Activated gamma-delta T cell (primary cell): ENCODE measurements around the gene GRIA1.

ENCODE experiments used
- DNase-seq: peaks from one replicate; lab custom pipeline; 2025; lab: John Stamatoyannopoulos, UW

GRIA1 gene

DNA sequence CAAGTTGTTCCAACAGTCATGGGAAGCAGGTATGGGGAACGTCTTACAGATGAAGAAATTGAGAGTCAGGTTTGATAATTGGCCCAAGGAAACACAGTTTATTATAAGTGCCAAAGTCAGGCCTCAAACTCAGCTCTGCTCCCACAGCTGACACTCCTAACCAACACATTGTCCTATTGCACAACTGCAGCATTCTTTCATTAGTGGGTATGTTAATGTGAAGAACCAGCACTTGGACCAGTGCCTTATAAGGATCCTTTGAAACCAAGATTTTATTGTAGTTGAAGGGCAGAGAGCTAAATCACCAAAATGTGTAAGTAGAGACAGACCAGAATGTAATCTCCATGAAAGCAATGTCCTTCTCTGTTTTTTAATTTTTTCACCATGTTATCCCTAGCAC lies 56.1 kb downstream of the GRIA1 start:
- no peak for DNase-seq

DNA sequence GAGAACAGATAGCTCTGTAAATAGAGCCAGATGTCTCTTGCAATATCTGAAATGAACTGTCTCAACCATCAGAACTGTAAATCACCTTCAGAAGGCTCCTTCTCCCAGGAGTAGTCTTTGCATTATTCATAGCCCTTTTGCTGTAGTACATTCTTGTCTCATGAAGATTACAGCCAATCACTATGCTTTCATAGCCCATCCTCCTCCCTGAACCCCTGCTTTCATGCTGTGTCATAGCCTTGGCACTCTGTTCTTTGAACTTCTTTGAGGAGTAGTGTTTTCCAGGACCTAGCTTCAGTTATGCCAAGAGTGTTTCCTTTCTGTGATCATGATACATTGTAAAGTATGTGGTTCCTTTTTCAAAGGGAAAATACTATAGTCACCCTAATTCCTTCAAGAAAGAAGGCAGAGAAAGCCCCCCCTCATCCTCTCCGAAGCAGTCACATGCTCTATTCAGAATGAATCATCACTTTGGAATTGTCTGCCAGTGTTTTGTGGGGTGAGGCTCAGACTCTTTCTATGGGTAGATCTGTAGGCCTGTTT lies 61.1 kb downstream of the GRIA1 start:
- DNase-seq, result no peak

DNA sequence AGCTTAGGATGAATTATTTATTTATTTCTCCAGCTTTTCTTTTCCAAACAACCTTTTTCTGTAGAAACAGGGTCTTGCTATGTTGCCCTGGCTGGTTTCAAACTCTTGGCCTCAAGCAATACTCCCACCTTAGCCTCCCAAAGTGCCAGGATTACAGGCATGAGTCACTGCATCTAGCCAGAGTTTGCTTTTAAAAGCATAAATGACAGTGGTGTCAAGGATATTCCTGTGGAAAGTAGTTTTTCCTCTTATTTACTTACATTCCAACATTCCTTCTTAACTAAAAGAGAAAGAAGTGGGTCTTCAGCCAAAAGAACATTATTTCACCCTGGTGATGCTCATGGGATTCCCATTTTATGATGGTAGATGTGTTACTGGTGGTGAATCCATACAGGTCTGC lies 62.4 kb downstream of the GRIA1 start:
- no peak for DNase-seq

DNA sequence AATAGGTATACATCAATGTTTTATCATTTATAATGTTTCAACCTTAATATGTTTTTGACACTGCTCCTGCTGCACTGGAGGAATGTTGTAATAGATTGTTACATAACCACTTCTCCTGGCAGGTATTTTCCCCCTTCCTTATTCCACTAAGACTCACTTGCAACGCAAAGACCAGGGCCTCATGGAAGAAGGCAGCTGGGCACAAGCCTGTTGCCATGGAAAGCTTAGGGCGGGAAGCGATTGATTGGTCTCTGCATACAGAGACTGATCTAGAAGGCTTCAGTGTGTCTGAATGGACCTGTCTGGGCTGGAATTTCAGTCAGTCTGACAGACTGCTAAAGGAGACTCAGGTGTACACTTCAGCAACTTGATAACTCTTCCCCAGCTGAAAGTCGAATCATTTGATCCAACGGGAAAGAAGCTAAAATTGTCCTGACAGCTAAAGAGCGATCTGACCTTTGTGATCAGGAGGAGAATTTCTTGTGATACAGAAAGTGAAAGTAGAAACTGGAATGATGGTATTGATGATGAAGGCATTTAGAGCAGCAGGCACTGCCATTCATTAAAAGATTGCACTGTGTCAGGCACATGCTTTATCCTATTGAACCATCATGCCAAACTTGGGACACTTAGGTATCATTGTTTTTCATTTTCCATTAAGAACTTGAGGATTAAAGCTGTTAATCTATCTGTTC lies 65.1 kb downstream of the GRIA1 start:
- no peak for DNase-seq

DNA sequence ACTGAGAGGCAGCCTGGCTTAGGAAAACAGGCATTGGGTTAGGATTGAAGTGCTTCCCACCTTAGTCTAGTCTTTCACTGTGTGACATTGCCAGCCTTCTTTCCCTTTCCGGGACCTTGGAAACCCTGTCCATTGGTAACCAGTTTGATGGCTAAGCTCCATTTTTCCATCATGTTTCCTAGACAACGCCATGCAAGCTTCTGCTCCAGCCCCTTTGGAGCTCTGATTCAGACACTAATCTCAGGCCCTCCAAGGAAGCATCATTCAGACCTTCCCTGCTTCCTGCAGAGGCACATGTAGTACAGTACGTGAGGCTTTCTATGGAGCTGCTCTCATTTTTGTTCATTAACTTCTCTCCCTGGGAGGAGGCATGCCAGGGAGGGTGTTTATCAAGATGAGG lies 68.5 kb downstream of the GRIA1 start:
- DNase-seq, result no peak

DNA sequence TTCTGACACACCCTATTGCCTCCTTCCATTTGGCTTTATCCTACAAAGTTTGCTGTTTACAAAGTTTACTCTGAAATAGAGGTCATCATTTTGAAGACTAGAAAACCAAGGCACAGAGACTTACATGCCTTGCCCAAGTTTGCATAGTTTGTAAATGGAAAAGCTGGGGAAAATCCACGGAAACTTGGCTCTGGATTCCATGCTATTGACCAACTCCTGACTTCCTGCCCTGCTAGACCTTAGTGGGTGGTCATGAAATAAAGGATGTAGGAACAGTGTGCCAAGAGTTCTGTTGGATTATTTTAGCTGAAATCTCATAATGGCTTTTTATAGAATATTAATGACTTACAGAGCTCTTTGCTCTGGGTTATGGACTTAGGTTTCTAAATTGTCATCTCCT lies 69.5 kb downstream of the GRIA1 start:
- no peak for DNase-seq

DNA sequence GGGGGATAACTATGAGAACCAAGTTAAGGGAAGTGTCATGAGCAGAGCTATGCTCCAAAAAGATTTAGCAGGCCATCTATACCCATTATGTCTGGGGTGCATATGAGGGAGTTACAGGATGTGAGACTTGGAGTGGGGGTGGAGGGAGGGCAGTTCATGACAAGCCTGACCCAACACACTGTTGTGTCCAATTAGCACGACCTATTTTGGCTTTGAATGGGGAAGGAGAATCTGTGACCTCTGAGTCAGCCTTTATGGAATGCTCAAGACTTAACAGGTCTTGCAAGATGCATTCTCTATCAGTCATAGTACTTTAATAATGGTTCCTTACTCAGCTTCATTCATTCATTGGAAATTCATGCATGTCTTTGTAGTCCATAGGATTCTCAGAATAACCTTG lies 71.7 kb downstream of the GRIA1 start:
- no peak for DNase-seq

DNA sequence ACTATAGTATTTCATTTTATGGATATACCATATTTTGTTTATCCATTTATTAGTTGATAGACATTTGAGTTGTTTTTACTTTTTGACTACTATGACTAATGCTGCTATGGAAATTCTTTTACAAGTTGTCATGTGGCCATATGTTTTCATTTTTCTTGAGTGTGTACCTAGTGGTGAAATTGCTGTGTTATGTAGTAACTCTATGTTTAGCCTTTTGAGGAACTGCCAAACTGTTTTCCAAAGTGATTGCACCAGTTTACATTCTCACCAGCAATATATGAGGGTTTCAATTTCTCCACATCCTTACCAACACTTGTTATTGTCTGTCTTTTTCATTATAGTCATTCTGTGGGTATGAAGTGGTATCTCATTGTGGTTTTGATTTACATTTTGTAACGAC lies 75.4 kb downstream of the GRIA1 start:
- no peak for DNase-seq

DNA sequence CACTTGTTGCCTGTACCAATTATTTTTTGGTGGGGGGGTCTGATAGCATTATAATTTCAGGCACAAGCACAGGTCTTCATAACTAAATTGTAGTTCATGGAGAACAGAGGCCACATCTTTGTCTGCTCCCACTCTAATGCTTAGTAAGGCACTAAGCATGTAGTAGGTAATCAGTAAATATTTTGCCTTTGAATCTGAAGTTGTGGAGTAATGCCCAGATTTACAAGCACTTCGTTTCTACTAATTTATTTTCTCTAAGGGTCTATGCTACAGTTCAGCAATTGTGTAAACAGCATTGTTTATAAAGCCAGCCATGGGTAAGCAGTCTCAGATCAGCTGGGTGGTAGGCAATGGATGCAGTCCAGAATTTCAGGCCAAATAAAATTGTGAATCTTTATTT lies 78.6 kb downstream of the GRIA1 start:
- DNase-seq, result no peak

DNA sequence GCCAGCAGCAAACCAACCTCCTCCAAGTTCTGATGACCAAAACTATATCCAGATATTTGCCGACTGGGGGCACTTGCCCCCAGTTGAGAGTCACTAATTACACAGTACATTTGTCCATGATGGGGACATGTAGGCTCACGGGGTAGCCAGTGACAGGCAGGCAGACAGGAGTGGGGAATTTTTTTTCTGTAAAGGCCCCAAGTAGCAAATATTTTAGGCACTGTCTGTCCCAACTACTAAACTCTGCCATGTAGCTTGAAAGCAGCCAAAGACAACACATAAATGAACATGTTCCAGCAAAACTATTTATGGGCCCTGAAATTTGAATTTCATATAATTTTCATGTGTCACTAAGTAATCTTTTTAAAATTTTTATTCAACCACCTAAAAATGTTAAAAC lies 80.7 kb downstream of the GRIA1 start:
- no peak for DNase-seq

DNA sequence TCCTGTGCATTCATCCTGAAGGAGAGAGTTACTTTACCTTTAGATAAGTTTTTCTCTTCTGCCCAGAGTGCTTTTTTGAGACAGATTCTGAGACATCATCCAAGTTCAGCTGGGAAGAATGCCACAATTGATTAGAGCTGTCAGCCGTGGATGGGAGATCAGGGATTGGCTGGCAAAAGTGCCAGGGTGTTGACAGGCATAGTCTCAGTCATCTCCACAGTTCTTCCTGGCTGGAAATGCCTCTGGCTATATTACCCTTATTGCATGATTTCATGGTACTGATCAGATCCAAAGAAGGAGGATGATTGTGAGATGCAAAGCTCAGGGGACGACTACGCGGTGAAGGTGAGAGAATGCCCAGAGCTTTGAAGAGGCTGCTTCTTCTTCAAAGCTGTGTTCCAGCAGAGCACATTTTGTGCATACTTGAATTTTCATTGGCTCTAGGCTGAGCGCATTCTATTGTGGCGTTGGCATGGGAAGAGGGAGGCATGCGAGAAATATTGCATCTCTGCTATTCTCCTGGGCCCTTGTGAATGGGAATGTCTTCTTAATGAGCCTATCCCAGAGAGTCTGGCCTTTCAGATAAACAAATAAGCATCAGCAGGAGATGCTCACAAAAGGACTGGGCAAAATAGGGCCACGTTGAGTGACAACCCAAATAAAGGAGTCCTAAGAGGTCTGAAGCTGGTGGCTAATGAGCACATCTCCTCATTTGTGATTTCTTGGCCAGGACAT lies 82.1 kb downstream of the GRIA1 start:
- no peak for DNase-seq

DNA sequence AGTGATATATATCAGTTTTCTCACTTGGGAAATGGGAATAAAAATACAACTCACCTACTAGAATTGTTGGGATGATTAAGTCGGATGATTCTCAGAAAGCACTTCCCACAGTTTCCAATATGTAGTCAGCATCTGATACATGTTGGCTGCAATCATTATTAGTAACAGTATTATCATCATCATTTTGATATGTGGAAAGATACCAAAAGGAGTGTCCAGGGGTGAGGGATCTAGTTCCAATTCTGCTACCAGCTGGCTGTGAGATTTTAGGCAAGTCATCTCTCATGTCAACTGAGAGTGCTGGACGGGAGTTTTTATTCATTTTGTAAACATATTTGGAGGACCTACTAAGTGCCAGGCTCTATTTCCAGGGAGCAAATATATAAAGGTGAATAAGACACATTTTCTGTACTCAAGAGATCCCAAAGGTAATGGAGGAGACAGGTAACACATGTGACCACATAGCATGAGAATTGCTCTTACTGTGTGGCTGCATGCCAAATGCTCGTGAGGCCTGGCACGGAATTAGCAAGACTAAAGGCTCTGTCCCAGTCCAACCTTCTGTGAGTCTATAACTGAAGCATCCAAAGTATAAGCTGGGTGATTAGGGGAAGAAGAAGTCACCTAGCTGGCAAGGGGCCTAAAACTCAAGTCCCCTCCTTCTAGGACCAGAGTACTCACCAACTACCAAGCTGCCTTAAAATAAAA lies 83.0 kb downstream of the GRIA1 start:
- DNase-seq, result no peak

DNA sequence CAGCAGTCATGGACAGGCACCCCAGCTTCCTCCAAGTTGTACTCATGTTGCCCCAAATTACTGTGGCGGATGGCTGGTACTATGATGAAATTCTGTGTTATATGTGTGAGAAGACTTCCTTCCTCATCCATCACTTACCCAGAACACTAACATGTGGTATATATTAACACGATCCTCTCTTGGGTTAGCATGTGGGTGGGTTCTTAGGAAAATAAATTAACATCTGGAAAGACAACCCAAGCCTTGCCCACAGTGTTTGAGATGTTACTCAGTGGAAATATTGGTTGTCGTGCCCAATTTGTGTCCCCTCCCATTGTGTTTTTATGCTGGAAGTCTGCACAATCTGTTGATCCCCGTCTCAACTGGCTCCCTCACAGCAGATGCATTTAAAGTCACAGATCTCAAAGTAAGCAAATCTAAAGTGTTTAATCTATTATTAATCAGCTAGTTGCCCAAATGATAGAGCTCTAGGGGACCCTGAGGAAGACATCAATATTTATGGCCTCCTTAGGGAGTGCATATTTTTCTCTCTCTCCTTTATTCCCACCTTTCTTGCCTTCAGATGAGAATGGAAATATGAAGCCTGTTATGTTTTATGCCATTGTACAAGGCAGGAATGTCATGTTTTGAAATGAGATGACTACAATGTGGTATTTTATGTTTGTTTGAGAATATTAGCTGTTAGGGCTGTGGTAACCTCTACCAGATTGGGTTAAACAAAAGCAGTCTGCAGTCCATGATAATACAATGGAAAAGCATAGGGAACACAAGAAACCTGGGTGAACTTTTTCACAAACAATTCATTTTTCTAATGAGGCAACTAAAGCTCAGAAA lies 93.9 kb downstream of the GRIA1 start:
- DNase-seq, result no peak

DNA sequence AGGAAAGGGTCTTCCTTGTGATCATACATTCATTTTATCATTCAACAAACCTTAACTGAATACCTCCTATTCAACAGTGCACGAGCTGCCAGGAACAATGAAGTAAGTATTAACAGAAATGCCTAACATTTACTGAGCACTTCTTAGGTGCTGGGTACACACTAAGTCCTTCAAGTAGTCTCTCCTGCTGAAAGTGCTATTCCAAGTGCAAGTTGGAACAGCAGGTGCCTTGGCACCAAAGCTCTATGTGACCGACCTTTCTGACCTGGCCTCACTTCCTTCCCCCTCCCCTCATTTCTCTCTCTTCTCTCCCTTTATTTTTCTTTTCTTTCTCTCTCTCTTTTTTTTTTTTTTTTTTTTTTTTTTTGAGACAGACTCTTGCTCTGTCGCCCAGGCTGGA lies 94.5 kb downstream of the GRIA1 start:
- DNase-seq, result no peak

DNA sequence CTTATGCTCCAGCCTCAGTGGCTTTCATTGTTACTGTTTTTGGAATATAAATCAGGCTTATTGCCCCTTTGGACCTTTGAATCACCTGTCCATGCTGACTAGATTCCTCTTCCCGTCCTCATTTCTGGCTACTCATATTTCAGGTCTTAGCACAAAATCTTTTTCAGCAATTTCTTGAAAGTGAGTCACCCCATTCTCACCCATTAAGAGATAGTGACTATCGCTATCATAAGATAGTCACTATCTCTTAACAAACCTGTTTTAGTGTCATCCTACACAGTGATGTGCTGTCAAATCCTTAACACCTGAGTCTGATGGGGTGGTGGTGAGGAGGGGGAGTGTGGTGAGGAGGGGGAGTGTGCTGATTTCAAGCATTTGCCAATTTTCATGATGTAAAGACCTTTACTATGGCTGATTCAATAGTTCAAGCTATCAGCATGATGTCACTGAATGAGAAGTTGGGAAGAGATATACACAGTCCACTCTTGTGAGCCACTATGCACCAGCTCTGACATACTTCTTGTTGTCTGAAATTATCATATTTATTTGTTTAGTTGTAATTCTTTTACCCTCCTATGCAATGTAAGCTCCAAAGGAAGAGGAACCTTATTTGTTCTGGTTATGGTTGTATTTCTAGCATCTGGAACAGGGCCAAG lies 95.3 kb downstream of the GRIA1 start:
- DNase-seq, result no peak

DNA sequence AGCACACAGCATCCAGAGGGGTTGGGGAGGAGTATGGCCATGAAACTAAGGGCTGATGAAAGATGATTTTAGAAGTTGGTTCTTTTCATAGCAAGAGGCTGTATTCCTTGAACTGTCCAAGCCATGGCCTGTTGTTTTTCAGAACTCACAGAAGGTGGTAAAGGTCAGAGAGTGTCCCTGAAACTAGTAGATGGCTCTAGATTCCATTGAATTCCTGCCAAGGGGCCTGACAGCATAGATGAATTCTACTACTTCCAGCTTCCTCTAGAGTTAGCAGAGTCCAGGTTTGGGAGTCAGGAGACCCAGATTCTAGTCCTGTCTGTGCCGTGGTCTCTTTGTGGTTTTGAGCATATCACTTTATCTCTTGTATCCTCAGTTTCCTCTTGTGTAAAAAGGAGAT lies 101.6 kb downstream of the GRIA1 start:
- DNase-seq, result no peak

DNA sequence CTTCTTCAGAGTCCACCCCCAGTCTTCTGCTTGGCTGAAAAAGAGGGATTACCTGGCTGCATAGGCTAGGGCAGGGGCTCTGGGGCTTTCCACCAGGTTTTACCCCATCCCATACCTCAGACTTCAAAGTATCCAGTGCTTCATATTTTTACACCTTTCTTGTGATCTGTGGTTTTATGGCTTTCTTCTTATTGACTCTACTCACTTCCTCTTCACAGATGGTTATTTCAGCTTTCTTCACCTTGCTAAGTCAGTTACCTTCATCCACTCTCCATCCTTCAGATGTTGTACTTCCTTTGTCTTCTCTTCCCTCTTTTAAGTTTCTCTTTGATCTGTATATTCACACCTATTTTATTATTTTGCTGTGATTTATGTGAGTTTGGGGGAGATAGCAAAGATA lies 104.3 kb downstream of the GRIA1 start:
- no peak for DNase-seq

DNA sequence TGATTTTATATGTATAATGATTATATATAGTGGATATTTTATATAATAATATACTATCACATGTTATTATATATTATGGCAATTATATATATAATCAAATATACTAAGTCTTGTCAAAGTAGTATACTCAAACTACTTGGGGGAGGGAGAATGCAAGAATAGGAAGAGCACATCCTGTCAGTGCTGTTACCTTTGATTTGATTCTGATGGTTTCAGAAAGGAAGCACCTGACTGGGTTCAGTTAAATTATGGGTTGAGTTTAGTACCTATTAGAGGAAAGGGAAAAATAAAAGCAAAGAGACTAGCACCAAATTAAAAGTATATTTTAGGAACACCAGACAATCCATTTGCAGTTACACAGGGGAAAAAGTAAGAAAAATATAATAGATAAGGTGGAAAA lies 107.6 kb downstream of the GRIA1 start:
- no peak for DNase-seq

DNA sequence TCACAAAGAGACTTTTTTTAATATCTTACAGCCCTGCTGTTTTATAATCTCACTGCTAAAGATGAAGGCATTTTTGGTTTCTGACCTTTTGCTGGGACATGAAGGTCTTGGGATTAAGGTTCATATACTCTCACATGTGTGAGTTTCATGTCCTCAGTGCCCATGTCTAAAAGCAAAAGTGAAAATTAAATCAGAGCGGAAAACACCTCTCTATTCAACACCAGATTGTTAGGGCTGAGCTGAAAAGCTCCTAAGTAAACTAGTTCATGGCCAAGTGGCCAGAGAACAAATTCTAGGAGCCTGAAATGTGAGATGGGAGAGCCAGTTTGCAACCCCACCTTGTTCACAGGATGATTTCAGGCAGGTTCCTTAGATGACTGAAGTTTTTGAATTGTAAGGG lies 110.9 kb downstream of the GRIA1 start:
- DNase-seq, result no peak

DNA sequence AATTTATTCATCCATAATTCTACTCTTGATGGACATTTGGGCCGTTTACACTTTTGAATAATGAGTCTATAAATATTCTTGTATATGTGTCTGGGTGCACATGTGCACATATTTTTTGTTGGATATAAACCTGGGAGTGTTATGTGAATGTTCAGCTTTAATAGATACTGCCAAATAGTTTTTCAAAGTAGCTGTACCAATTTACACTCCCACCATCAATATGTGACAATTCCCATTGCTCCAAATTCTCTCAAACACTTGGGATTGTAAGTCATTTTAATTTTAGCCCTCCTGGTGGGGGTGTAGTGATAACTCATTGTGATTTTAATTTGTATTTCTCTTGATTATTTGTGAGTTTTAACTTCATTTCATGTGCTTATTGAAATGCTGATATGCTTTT lies 114.9 kb downstream of the GRIA1 start:
- DNase-seq, result no peak

DNA sequence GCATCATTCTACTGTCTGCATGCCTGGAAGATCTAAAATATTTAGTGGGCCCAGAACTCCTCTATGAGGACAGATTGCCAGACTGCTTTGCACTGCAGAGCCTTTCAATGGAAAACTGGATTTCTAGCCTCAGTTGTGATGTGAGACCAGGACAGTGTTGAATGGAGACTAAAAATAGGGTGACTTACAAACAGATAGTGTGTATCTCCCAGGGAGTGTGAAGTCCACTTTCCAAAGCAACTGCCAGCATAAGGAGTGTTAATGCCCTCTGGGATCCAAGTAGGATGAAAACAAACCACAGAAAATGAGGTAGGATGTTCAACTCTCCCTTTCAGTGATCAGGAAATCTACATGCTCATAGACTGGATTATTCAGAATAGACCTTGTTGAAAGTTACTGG lies 119.5 kb downstream of the GRIA1 start:
- DNase-seq, result no peak

DNA sequence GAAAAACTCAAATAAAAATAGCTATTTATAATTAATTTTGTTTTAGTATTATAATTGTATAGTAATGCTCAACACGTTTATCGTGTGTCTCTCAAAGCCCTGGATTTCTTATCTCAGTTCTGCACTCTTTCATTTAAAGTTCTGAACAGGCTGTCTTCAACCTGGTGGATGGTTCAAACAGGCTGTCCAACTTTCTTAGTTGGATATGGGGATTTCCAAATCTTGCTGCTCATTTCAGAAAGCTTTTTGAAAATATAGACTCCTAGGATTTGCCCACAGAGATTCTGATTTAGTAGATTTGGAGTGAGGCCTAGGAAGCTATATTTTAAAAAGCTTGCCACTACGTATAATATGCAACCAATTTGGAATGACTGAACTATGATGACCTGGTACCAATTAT lies 120.3 kb downstream of the GRIA1 start:
- no peak for DNase-seq
